WTC11 (cell line): ENCODE results near the gene PLXDC1. TPM values are rescaled to one million over a fixed set of nuclear protein-coding genes. Genes with fewer than 3 reads are reported as not detected.

ENCODE experiments used
- AR ChIP-seq: fragments of 250-450 bp; sonication (Bioruptor Pico); IDR thresholded peaks from 2 replicates; pipeline ENCODE4 v1.9.0; 2021; ENCODE audit warnings: mild to moderate bottlenecking
- ARID4B ChIP-seq: sonication (generic); formaldehyde crosslinking; IDR thresholded peaks from 2 replicates; pipeline ENCODE4 v1.8.0; 2023; ENCODE audit warnings: missing genetic modification reagents, mild to moderate bottlenecking, borderline replicate concordance
- ATF1 ChIP-seq: sonication (generic); formaldehyde crosslinking; IDR thresholded peaks from 2 replicates; pipeline ENCODE4 v1.8.1; 2023; ENCODE audit warnings: mild to moderate bottlenecking, moderate library complexity, missing genetic modification reagents
- ATF2 ChIP-seq: sonication (generic); formaldehyde crosslinking; IDR thresholded peaks from 2 replicates; pipeline ENCODE4 v1.8.1; 2022; ENCODE audit warnings: low read depth, missing genetic modification reagents, borderline replicate concordance
- CTCF ChIP-seq: fragments of 200-600 bp; IDR thresholded peaks from 2 replicates; pipeline ENCODE4 v1.8.0; 2022; ENCODE audit warnings: antibody characterized with exemption
- E2F4 ChIP-seq: sonication (generic); formaldehyde crosslinking; IDR thresholded peaks from 2 replicates; pipeline ENCODE4 v1.8.1; 2022; ENCODE audit warnings: low read depth, mild to moderate bottlenecking, moderate library complexity, missing genetic modification reagents, borderline replicate concordance
- ELF4 ChIP-seq: sonication (generic); formaldehyde crosslinking; IDR thresholded peaks from 2 replicates; pipeline ENCODE4 v1.8.1; 2022; ENCODE audit warnings: low read depth, mild to moderate bottlenecking, moderate library complexity, missing genetic modification reagents
- EMX1 ChIP-seq: fragments of 250-450 bp; sonication (Bioruptor Pico); IDR thresholded peaks from 2 replicates; pipeline ENCODE4 v1.8.0; 2021; ENCODE audit warnings: mild to moderate bottlenecking
- ERG ChIP-seq: fragments of 250-450 bp; sonication (Bioruptor Pico); IDR thresholded peaks from 2 replicates; pipeline ENCODE4 v1.8.0; 2021; ENCODE audit warnings: mild to moderate bottlenecking
- FOXJ3 ChIP-seq: sonication (generic); formaldehyde crosslinking; IDR thresholded peaks from 2 replicates; pipeline ENCODE4 v1.9.0; 2021; ENCODE audit warnings: missing genetic modification reagents, mild to moderate bottlenecking, borderline replicate concordance
- IRF2 ChIP-seq: sonication (generic); formaldehyde crosslinking; IDR thresholded peaks from 2 replicates; pipeline ENCODE4 v1.8.0; 2022; ENCODE audit warnings: low read depth, missing genetic modification reagents, borderline replicate concordance
- JAZF1 ChIP-seq: fragments of 250-450 bp; sonication (Bioruptor Pico); IDR thresholded peaks from 2 replicates; pipeline ENCODE4 v1.9.0; 2021; ENCODE audit warnings: moderate library complexity, mild to moderate bottlenecking, inconsistent platforms
- NFYB ChIP-seq: sonication (generic); formaldehyde crosslinking; conservative IDR thresholded peaks from 2 replicates; pipeline ENCODE4 v1.8.0; 2022; ENCODE audit warnings: low read depth, missing genetic modification reagents
- NR3C1 ChIP-seq: sonication (generic); formaldehyde crosslinking; conservative IDR thresholded peaks from 2 replicates; pipeline ENCODE4 v1.8.1; 2023; ENCODE audit warnings: low read depth, mild to moderate bottlenecking, missing genetic modification reagents
- OVOL2 ChIP-seq: fragments of 250-450 bp; sonication (Bioruptor Pico); IDR thresholded peaks from 2 replicates; pipeline ENCODE4 v1.9.0; 2021; ENCODE audit warnings: mild to moderate bottlenecking, borderline replicate concordance
- PREB ChIP-seq: sonication (generic); formaldehyde crosslinking; IDR thresholded peaks from 2 replicates; pipeline ENCODE4 v1.8.1; 2022; ENCODE audit warnings: mild to moderate bottlenecking, missing genetic modification reagents, moderate library complexity, borderline replicate concordance
- RELA ChIP-seq: sonication (generic); formaldehyde crosslinking; IDR thresholded peaks from 2 replicates; pipeline ENCODE4 v1.8.1; 2022; ENCODE audit warnings: missing genetic modification reagents, mild to moderate bottlenecking, borderline replicate concordance
- SMAD4 ChIP-seq: sonication (generic); formaldehyde crosslinking; IDR thresholded peaks from 2 replicates; pipeline ENCODE4 v1.8.0; 2022; ENCODE audit warnings: mild to moderate bottlenecking, missing genetic modification reagents
- SOX15 ChIP-seq: fragments of 250-450 bp; sonication (Bioruptor Pico); IDR thresholded peaks from 2 replicates; pipeline ENCODE4 v1.9.0; 2021; ENCODE audit warnings: mild to moderate bottlenecking
- USF2 ChIP-seq: sonication (generic); formaldehyde crosslinking; IDR thresholded peaks from 2 replicates; pipeline ENCODE4 v1.8.1; 2023; ENCODE audit warnings: mild to moderate bottlenecking, missing genetic modification reagents, moderate library complexity
- ZNF317 ChIP-seq: sonication (generic); formaldehyde crosslinking; IDR thresholded peaks from 2 replicates; pipeline ENCODE4 v1.8.1; 2023; ENCODE audit warnings: low read depth, mild to moderate bottlenecking, moderate library complexity, missing genetic modification reagents, borderline replicate concordance
- ZNF416 ChIP-seq: fragments of 250-450 bp; sonication (Bioruptor Pico); IDR thresholded peaks from 2 replicates; pipeline ENCODE4 v1.9.0; 2021; ENCODE audit warnings: mild to moderate bottlenecking, inconsistent platforms
- total RNA-seq: library from RNA; stranded (reverse); gene quantifications from 3 replicates; pipeline ENCODE4 v1.2.3, GENCODE V29; 2021

PLXDC1 gene
- total RNA-seq, 1 experiment from 2014 or later: 5.4 TPM

GRCh38 chr17:39200070-39200879 lies 48.8 kb upstream of the PLXDC1 start, which contains the start of gene RPL19 (continued):
- TF ChIP-seq SOX15 (CRISPR knock-in tag) (no peak), JAZF1 (CRISPR knock-in tag) (no peak), FOXJ3 (CRISPR knock-in tag) (no peak), CTCF (no peak), PREB (CRISPR knock-in tag) (no peak), SMAD4 (CRISPR knock-in tag) (no peak), OVOL2 (CRISPR knock-in tag) (no peak), ARID4B (peak; percentile 51; the same call in 1 of the 2 replicates), ZNF416 (CRISPR knock-in tag) (peak; percentile 58; the same call in 1 of the 2 replicates), ATF1 (CRISPR knock-in tag) (0 out of 2 replicates have a peak, but pooled peaks have one; percentile 22), ELF4 (CRISPR knock-in tag) (no peak), RELA (no peak), AR (CRISPR knock-in tag) (no peak), EMX1 (CRISPR knock-in tag) (0 out of 2 replicates have a peak, but pooled peaks have one; percentile 46), NFYB (no peak), ZNF317 (CRISPR knock-in tag) (no peak), USF2 (no peak), ATF2 (no peak), NR3C1 (CRISPR knock-in tag) (no peak), E2F4 (CRISPR knock-in tag) (0 out of 2 replicates have a peak, but pooled peaks have one; percentile 44), IRF2 (CRISPR knock-in tag) (no peak), ERG (CRISPR knock-in tag) (no peak)
